ENCODE measurements around the gene ZSWIM7.

Gene ZSWIM7

DNA sequence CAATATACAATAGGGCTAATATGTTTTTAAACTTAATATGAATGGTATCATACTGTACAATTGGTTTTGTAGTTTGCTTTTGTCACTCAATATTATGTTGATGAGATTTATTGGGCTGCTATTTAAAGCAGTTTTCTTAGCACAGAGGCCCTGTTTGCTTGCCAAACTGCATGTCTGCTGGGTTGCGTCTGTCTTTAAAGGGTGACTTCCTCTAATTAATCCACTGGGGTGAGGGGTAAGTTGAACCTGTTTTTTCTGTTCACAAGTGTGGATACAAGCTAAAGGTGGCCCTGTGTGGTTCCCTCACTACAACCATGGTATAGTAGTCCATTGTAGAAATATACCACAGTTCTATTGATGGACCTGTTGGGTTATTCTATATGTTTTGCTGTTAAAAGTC is 19.8 kb upstream of the ZSWIM7 start:
- no peaks in the 10 kb centered on the region for H3K4me1 ChIP-seq (ENCODE audit: control insufficient read depth, low read length)
- H3K9me3 ChIP-seq (ENCODE audit: control insufficient read depth, insufficient read depth, low read length) = no peaks in the 10 kb centered on the region
- no peak for TF ChIP-seq EZH2phosphoT487 (IDR thresholded peaks at IDR 0.05; ENCODE audit: borderline replicate concordance, low read length)
- TF ChIP-seq CTCF (IDR thresholded peaks at IDR 0.05; ENCODE audit: low read depth, low read length, poor library complexity, severe bottlenecking) = no peak
- no peaks in the 10 kb centered on the region for H3K9me2 ChIP-seq (replicated peaks; ENCODE audit: control insufficient read depth, low read length)
- peaks cover 79% of the 10 kb centered on the region for H3K36me3 ChIP-seq (ENCODE audit: control insufficient read depth, low read length)
- peaks cover 5% of the 10 kb centered on the region; the same call in 1 of the 2 replicates for H3F3A ChIP-seq (ENCODE audit: control insufficient read depth, insufficient read depth)
- no peak overlapping the region for H3K4me3 ChIP-seq (ENCODE audit: low read length)
- H3K27ac ChIP-seq (ENCODE audit: low read depth, low read length) = no peak overlapping the region
- no peaks in the 10 kb centered on the region for H3K27me3 ChIP-seq (ENCODE audit: control insufficient read depth, low read length)
- peaks cover 72% of the 10 kb centered on the region for H3K79me2 ChIP-seq (ENCODE audit: control insufficient read depth, low read length)
- H3K4me2 ChIP-seq (ENCODE audit: low read length) = no peak overlapping the region
- H4K20me1 ChIP-seq (ENCODE audit: control insufficient read depth, insufficient read depth, low read depth, low read length) = peaks cover 7% of the 10 kb centered on the region

GRCh38 chr17:16013943-16014407 is 14.5 kb upstream of the ZSWIM7 start:
- H3K36me3 ChIP-seq (ENCODE audit: control insufficient read depth, low read length) = peaks cover 80% of the 10 kb centered on the region
- H3K27ac ChIP-seq (ENCODE audit: low read depth, low read length) = no peak overlapping the region
- H3K9me2 ChIP-seq (replicated peaks; ENCODE audit: control insufficient read depth, low read length) = no peaks in the 10 kb centered on the region
- no peak overlapping the region for H3K4me3 ChIP-seq (ENCODE audit: low read length)
- H3K79me2 ChIP-seq (ENCODE audit: control insufficient read depth, low read length) = peaks cover 56% of the 10 kb centered on the region
- H3K27me3 ChIP-seq (ENCODE audit: control insufficient read depth, low read length) = no peaks in the 10 kb centered on the region
- peaks cover 3% of the 10 kb centered on the region; the same call in 1 of the 2 replicates for H4K20me1 ChIP-seq (ENCODE audit: control insufficient read depth, insufficient read depth, low read depth, low read length)
- TF ChIP-seq EZH2phosphoT487 (IDR thresholded peaks at IDR 0.05; ENCODE audit: borderline replicate concordance, low read length) (no peak), CTCF (IDR thresholded peaks at IDR 0.05; ENCODE audit: low read depth, low read length, poor library complexity, severe bottlenecking) (no peak)
- H3K4me2 ChIP-seq (ENCODE audit: low read length) = no peak overlapping the region
- H3F3A ChIP-seq (ENCODE audit: control insufficient read depth, insufficient read depth) = peaks cover 5% of the 10 kb centered on the region; the same call in 1 of the 2 replicates
- H3K4me1 ChIP-seq (ENCODE audit: control insufficient read depth, low read length) = no peaks in the 10 kb centered on the region
- H3K9me3 ChIP-seq (ENCODE audit: control insufficient read depth, insufficient read depth, low read length) = no peaks in the 10 kb centered on the region

GRCh38 chr17:16007439-16007838 is 7.9 kb upstream of the ZSWIM7 start:
- Histone ChIP-seq H3K9me2 (replicated peaks; ENCODE audit: control insufficient read depth, low read length) (no peaks in the 10 kb centered on the region), H3K9me3 (ENCODE audit: control insufficient read depth, insufficient read depth, low read length) (no peaks in the 10 kb centered on the region), H4K20me1 (ENCODE audit: control insufficient read depth, insufficient read depth, low read depth, low read length) (peaks cover 3% of the 10 kb centered on the region; the same call in 1 of the 2 replicates), H3K36me3 (ENCODE audit: control insufficient read depth, low read length) (peaks cover 93% of the 10 kb centered on the region), H3K4me2 (ENCODE audit: low read length) (no peak overlapping the region), H3F3A (ENCODE audit: control insufficient read depth, insufficient read depth) (no peaks in the 10 kb centered on the region), H3K27ac (ENCODE audit: low read depth, low read length) (no peak overlapping the region), H3K4me1 (ENCODE audit: control insufficient read depth, low read length) (no peaks in the 10 kb centered on the region; the same call in 1 of the 2 replicates), H3K27me3 (ENCODE audit: control insufficient read depth, low read length) (no peaks in the 10 kb centered on the region), H3K4me3 (ENCODE audit: low read length) (no peak overlapping the region), H3K79me2 (ENCODE audit: control insufficient read depth, low read length) (peaks cover 39% of the 10 kb centered on the region)
- no peak for TF ChIP-seq EZH2phosphoT487 (IDR thresholded peaks at IDR 0.05; ENCODE audit: borderline replicate concordance, low read length)

DNA sequence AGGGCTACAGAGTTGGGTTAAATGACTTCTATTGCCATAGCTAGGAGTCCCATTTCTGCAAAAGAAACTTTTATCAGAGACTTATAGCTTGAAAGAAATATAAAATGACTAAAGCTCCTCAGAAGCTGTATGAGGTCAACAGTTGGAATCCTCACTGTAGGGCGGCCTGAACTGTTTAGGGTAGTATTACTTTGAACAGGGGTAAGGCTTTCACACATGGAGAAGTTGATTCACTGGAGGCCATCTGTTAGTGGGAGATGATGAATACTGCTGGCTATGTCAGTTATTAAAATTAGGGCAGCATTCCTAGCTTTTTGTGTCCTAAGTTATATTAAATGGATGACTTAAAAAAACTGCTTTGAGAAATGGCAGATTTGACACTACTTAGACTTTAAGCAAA is 6.1 kb upstream of the ZSWIM7 start:
- Histone ChIP-seq H4K20me1 (ENCODE audit: control insufficient read depth, insufficient read depth, low read depth, low read length) (peaks cover 13% of the 10 kb centered on the region), H3K9me3 (ENCODE audit: control insufficient read depth, insufficient read depth, low read length) (no peaks in the 10 kb centered on the region), H3K36me3 (ENCODE audit: control insufficient read depth, low read length) (peaks cover 93% of the 10 kb centered on the region), H3K4me1 (ENCODE audit: control insufficient read depth, low read length) (peaks cover 12% of the 10 kb centered on the region), H3K4me2 (ENCODE audit: low read length) (no peak overlapping the region), H3K79me2 (ENCODE audit: control insufficient read depth, low read length) (peaks cover 42% of the 10 kb centered on the region), H3K4me3 (ENCODE audit: low read length) (no peak overlapping the region), H3K27me3 (ENCODE audit: control insufficient read depth, low read length) (no peaks in the 10 kb centered on the region), H3K27ac (ENCODE audit: low read depth, low read length) (no peak overlapping the region), H3F3A (ENCODE audit: control insufficient read depth, insufficient read depth) (no peaks in the 10 kb centered on the region), H3K9me2 (replicated peaks; ENCODE audit: control insufficient read depth, low read length) (no peaks in the 10 kb centered on the region)
- TF ChIP-seq EZH2phosphoT487 (IDR thresholded peaks at IDR 0.05; ENCODE audit: borderline replicate concordance, low read length) (no peak), CTCF (IDR thresholded peaks at IDR 0.05; ENCODE audit: low read depth, low read length, poor library complexity, severe bottlenecking) (no peak)

Measured in DOHH2 (cell line).